Testis (tissue), 3 donors: ENCODE results near the gene M6PR. TPM values are rescaled to one million over a fixed set of nuclear protein-coding genes. Genes with fewer than 3 reads are reported as not detected.
"Not testable (repeated sequence)": the region's sequence is repeated elsewhere in the genome, so short reads cannot be mapped to it uniquely, and the experiment has no call there.

Source experiments
- DNase-seq: peaks from one replicate; pipeline ENCODE4 v3.0.0-alpha.2; 2019
- H3K27ac ChIP-seq, 2 donors: fragments of 200-600 bp; sonication (generic); one replicate each; pipeline ENCODE4 v1.5.1; 2019
- H3K27me3 ChIP-seq: fragments of 200-600 bp; sonication (generic); one replicate; pipeline ENCODE4 v1.5.1; 2019
- H3K36me3 ChIP-seq: fragments of 200-600 bp; sonication (generic); one replicate; pipeline ENCODE4 v1.5.1; 2017; ENCODE audit warnings: low read depth; ENCODE audit errors: missing control alignments
- H3K4me1 ChIP-seq: fragments of 200-600 bp; sonication (generic); one replicate; pipeline ENCODE4 v1.5.1; 2019
- H3K4me3 ChIP-seq, 2 donors: fragments of 200-600 bp; sonication (generic); one replicate each; pipeline ENCODE4 v1.5.1; 2017 to 2019
- H3K9me3 ChIP-seq: fragments of 200-600 bp; sonication (generic); one replicate; pipeline ENCODE4 v1.5.1; 2017
- POLR2A ChIP-seq: fragments of 450-650 bp; IDR thresholded peaks from one replicate; pipeline ENCODE4 v1.6.1; 2017; ENCODE audit warnings: antibody characterized with exemption, mild to moderate bottlenecking, moderate library complexity
- WGBS, 2 donors: methylation state at CpG; one replicate each; pipeline ENCODE4 v1.1.5; 2018; 5-methylcytosine and 5-hydroxymethylcytosine counted together
- intact Hi-C: fragments of 100-400 bp; cut with DNase I; formaldehyde crosslinking; loops from one replicate; pipeline ENCODE4 v1.15.1; 2023; ENCODE audit warnings: low total_unique reads
- polyA plus RNA-seq: library from polyadenylated mRNA; stranded (reverse); fragments of 350-450 nt; fragmentation: Illumina TruSeq; extraction: RNeasy Lipid Tissue Mini Kit (QIAGEN cat#74804); gene quantifications from one replicate; pipeline ENCODE4 v1.2.3, GENCODE V29; 2014; ENCODE audit warnings: low read depth, low replicate concordance; ENCODE audit not compliant: insufficient read depth
- total RNA-seq, 2 donors: library from RNA; depleted of rRNA; stranded (reverse); fragments of >200 nt; gene quantifications; one replicate each; pipeline ENCODE4 v1.2.3, GENCODE V29; 2016
- TF ChIP-seq, protein P1 (sequence below), 3 experiments: fragments of 450-650 bp in 2 of 3; fragments of 200-600 bp in 1 of 3; sonication (generic) in 1 of 3; IDR thresholded peaks; one replicate each; pipeline ENCODE4 v1.5.1; 2016 to 2019; ENCODE audit warnings: antibody characterized with exemption in 3 of 3, mild to moderate bottlenecking in 2 of 3, moderate library complexity in 1 of 3

The M6PR gene
- total and polyA plus RNA-seq, 3 donors from 2014 or later, result 127 to 172 (median 166) TPM

DNA sequence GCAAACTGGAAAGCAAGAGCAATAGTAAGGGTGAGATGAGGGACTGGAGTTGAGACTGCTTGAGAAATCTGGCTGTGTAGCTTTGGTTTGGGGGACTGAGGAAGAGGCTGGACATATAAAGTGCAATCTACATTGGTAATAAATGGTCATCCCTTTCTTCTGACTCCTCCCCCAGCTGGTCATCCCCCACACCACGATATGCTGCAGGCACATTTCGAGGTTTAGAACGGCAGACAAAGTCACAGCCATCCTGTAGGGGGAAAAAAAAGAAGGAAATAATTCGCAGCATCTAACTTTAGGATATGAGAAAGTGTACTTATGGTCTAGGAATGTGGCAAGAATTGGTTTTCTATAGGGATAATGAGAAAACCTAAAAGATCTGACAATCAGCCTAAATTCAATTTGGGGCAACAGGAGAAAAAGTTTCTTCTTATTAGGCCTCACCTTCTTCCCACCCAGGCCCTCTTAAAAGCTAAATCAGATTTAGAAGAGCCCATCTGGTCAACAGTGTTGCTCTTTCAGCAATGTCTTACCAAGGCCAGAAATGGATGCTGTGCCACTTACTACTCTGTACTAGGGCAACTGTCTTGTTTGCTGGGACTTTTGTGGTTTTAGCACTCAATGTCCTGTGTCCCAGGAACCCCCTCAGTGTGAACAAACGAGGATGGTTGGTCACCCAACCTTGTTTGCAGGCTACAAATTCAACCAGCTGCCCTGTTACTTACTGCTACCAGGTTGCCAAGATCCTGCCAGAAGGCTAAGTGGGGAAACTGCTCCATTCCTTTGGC, 7.6 kb downstream of the M6PR start:
- Histone ChIP-seq H3K27me3 (no peaks in the 10 kb centered on the region), H3K4me3 (no peak overlapping the region), H3K4me1 (no peaks in the 10 kb centered on the region), H3K27ac (no peak overlapping the region), H3K9me3 (no peaks in the 10 kb centered on the region), H3K36me3 (no peaks in the 10 kb centered on the region)
- no peak for DNase-seq
- no peak for TF ChIP-seq POLR2A
- TF ChIP-seq, protein P1, sequence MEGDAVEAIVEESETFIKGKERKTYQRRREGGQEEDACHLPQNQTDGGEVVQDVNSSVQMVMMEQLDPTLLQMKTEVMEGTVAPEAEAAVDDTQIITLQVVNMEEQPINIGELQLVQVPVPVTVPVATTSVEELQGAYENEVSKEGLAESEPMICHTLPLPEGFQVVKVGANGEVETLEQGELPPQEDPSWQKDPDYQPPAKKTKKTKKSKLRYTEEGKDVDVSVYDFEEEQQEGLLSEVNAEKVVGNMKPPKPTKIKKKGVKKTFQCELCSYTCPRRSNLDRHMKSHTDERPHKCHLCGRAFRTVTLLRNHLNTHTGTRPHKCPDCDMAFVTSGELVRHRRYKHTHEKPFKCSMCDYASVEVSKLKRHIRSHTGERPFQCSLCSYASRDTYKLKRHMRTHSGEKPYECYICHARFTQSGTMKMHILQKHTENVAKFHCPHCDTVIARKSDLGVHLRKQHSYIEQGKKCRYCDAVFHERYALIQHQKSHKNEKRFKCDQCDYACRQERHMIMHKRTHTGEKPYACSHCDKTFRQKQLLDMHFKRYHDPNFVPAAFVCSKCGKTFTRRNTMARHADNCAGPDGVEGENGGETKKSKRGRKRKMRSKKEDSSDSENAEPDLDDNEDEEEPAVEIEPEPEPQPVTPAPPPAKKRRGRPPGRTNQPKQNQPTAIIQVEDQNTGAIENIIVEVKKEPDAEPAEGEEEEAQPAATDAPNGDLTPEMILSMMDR (IDR thresholded peaks at IDR 0.05), result no peak
- intact Hi-C loops, result no loop called here
- WGBS, 2 donors, result 72 to 80% methylated on average over 5 of the region's 5 CpGs

DNA sequence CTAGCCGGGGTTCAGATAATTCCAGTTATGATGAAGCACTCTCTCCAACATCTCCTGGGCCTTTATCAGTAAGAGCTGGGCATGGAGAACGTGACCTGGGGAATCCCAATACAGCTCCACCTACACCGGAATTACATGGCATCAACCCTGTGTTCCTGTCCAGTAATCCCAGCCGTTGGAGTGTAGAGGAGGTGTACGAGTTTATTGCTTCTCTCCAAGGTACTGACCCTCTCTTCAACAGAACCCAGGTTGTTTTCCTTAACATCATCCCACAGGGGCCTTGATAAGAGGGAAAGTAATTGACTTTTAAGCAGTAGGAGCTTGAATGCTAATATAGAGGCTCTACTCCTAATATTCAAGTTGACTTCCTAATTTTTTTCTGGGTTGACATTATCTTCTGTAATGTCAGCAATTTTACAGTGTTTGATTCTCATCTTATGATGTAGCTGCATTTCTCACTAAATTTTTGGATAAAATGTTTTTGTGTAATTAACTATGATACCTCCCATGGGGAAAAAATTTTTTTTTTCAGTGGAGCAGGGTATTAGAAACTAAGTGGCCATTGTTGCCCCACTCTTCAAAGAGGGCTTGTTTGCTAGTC, 11.5 kb downstream of the M6PR start:
- 77 to 79% methylated on average over 5 of the region's 5 CpGs for WGBS, 2 donors

DNA sequence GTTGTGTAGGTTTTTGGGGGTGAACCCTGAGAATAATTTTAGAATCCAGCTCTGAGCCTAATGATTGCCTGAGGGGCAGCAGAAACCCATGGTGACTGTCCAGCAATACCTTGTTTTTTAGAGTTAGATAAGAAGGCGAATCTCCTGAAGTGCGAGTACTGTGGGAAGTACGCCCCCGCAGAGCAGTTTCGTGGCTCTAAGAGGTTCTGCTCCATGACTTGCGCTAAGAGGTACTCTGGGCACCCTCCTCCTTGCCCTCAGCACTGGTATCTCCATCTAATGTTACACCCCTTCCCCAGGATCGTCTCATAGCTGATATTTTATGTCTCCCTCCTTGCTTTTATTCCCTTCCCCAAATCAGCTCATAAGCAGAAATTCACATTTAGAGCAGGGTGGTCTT, 12.7 kb downstream of the M6PR start:
- Histone ChIP-seq H3K36me3 (no peaks in the 10 kb centered on the region), H3K4me1 (no peaks in the 10 kb centered on the region), H3K27me3 (no peaks in the 10 kb centered on the region), H3K4me3 (no peak overlapping the region), H3K9me3 (no peaks in the 10 kb centered on the region), H3K27ac (no peak overlapping the region)
- intact Hi-C loops, result no loop called here
- TF ChIP-seq POLR2A, result no peak
- TF ChIP-seq, protein P1 (IDR thresholded peaks at IDR 0.05), result no peak
- 91 to 95% methylated on average over 7 of the region's 7 CpGs for WGBS, 2 donors
- DNase-seq, result no peak

More for the DNA sequence above, 11.5 kb downstream of the M6PR start:
- H3K4me3 ChIP-seq, H3K27ac ChIP-seq, H3K27me3 ChIP-seq, intact Hi-C loops, H3K36me3 ChIP-seq, DNase-seq, H3K4me1 ChIP-seq, H3K9me3 ChIP-seq: not testable (repeated sequence)

DNA sequence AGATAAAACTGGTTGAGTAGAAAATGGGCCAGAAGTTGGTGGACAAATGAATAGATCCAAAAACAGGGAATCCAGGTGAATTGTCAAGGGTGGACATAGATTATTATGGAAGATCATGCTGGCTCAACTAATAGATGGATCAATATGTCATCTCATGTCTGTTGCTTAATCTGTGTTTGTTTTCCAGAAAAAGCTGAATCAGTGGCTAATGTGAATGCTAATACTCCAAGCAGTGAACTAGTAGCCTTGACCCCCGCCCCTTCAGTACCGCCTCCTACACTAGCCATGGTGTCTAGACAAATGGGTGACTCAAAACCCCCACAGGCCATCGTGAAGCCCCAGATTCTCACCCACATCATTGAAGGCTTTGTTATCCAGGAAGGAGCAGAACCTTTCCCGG, 15.4 kb downstream of the M6PR start:
- H3K9me3 ChIP-seq, intact Hi-C loops, H3K27me3 ChIP-seq, H3K27ac ChIP-seq, H3K4me3 ChIP-seq, DNase-seq, H3K4me1 ChIP-seq, H3K36me3 ChIP-seq: not testable (repeated sequence)
- WGBS, 2 donors, result 75 to 79% methylated on average over 4 of the region's 4 CpGs

DNA sequence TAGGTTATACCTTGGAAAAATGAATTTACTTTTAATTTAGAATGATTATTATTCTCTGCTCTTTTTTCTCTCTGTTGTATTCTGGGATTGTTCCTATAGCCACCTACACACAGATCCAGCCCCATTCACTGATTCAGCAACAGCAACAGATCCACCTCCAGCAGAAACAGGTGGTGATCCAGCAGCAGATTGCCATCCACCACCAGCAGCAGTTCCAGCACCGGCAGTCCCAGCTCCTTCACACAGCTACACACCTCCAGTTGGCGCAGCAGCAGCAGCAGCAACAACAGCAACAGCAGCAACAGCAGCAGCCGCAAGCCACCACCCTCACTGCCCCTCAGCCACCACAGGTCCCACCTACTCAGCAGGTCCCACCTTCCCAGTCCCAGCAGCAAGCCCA, 17.0 kb downstream of the M6PR start:
- H3K9me3 ChIP-seq, H3K4me1 ChIP-seq, DNase-seq, H3K27me3 ChIP-seq, H3K27ac ChIP-seq, H3K4me3 ChIP-seq, intact Hi-C loops, H3K36me3 ChIP-seq: not testable (repeated sequence)
- WGBS, 2 donors, result 92 to 98% methylated on average over 2 to 3 of the region's 3 CpGs

DNA sequence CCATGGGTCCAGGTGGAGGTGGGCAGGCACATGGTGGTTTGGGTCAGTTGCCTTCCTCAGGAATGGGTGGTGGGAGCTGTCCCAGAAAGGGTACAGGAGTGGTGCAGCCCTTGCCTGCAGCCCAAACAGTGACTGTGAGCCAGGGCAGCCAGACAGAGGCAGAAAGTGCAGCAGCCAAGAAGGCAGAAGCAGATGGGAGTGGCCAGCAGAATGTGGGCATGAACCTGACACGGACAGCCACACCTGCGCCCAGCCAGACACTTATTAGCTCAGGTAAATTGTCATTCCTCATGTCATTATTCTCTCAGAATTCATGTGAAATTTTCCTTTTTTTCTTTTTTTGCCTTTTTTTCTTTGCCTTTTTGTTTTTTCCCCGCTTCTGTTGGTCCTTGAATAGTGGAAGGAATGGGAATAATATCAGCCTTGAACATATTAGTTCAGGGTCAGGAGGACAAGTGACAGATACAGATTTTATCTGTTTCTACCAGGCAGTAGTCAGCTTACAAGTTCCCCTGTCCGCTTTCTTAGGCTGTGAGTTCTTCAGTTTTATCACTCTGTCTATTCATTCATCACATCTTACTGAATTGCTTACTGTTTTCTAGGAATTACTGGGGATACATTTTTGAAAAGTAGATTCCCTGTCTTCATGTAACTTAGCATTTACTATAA, 18.7 kb downstream of the M6PR start:
- H3K4me1 ChIP-seq, intact Hi-C loops, H3K27ac ChIP-seq, H3K27me3 ChIP-seq, H3K9me3 ChIP-seq, H3K36me3 ChIP-seq, DNase-seq, H3K4me3 ChIP-seq: not testable (repeated sequence)
- 83 to 86% methylated on average over 4 of the region's 4 CpGs for WGBS, 2 donors
